CD4-positive, CD25-positive, alpha-beta regulatory T cell (primary cell): ENCODE results near the gene CYP17A1. TPM values are rescaled to one million over a fixed set of nuclear protein-coding genes. Genes with fewer than 3 reads are reported as not detected.
"Not testable (repeated sequence)": the region's sequence is repeated elsewhere in the genome, so short reads cannot be mapped to it uniquely, and the experiment has no call there.

Source experiments
- ATAC-seq, 2 donors: fragments of 150-1000 bp; cut with Tn5 transposase; one replicate each; pipeline ENCODE4 v1.10.0; 2021; ENCODE audit warnings: low read depth in 2 of 2, moderate number of reproducible peaks in 2 of 2, moderate library complexity in 1 of 2
- DNase-seq, 3 donors: peaks; one replicate each; pipeline versions ENCODE4 v3.0.0 to v3.0.0-alpha.2; 2012 to 2022; ENCODE audit warnings: mixed read lengths in 1 of 3
- H3K27ac ChIP-seq: one replicate; pipeline ENCODE4 v1.7.0; 2013; ENCODE audit warnings: mild to moderate bottlenecking, low read length; ENCODE audit not compliant: insufficient read depth, poor library complexity, severe bottlenecking
- H3K27me3 ChIP-seq: one replicate; pipeline ENCODE4 v1.7.0; 2013; ENCODE audit warnings: low read length; ENCODE audit not compliant: control insufficient read depth, insufficient read depth
- H3K36me3 ChIP-seq: one replicate; pipeline ENCODE4 v1.7.0; 2013; ENCODE audit warnings: mild to moderate bottlenecking, low read length, moderate library complexity; ENCODE audit not compliant: control insufficient read depth, insufficient read depth
- H3K4me1 ChIP-seq: 2 replicates; pipeline ENCODE4 v1.7.0; 2013; ENCODE audit warnings: mild to moderate bottlenecking, low read length; ENCODE audit not compliant: insufficient read depth, control insufficient read depth, poor library complexity, severe bottlenecking
- H3K4me3 ChIP-seq: one replicate; pipeline ENCODE4 v1.7.0; 2013; ENCODE audit warnings: low read depth, mild to moderate bottlenecking, low read length, moderate library complexity
- H3K9me3 ChIP-seq, 2 experiments: 1 replicate in 1 of 2; 2 replicates in 1 of 2; pipeline ENCODE4 v1.7.0; 2013; ENCODE audit warnings: low read length in 2 of 2, mild to moderate bottlenecking in 1 of 2, moderate library complexity in 1 of 2; ENCODE audit not compliant: control insufficient read depth in 2 of 2
- H3K27ac Mint-ChIP-seq, 3 donors: one replicate each; pipeline ENCODE4 v1.8.0; 2020 to 2022; ENCODE audit warnings: mild to moderate bottlenecking in 3 of 3, mixed read lengths in 3 of 3, moderate library complexity in 2 of 3
- H3K27me3 Mint-ChIP-seq: one replicate; pipeline ENCODE4 v1.8.0; 2022; ENCODE audit warnings: mild to moderate bottlenecking, mixed read lengths
- H3K36me3 Mint-ChIP-seq: one replicate; pipeline ENCODE4 v1.8.0; 2020; ENCODE audit warnings: mixed read lengths
- H3K4me1 Mint-ChIP-seq, 4 donors: one replicate each; pipeline ENCODE4 v1.8.0; 2020 to 2022; ENCODE audit warnings: mixed read lengths in 4 of 4, mild to moderate bottlenecking in 1 of 4
- H3K4me3 Mint-ChIP-seq, 4 donors: one replicate each; pipeline ENCODE4 v1.8.0; 2020 to 2022; ENCODE audit warnings: mild to moderate bottlenecking in 4 of 4, mixed read lengths in 4 of 4, moderate library complexity in 3 of 4
- H3K9me3 Mint-ChIP-seq, 7 donors: one replicate each; pipeline ENCODE4 v1.8.0; 2020 to 2022; ENCODE audit warnings: mixed read lengths in 7 of 7, mild to moderate bottlenecking in 3 of 7, moderate library complexity in 2 of 7
- polyA plus RNA-seq, 4 donors: library from polyadenylated mRNA; unstranded; fragments of 300-500 nt; fragmentation: Illumina TruSeq; gene quantifications; one replicate each; pipeline ENCODE4 v1.2.3, GENCODE V29; 2021
- total RNA-seq: library from RNA; stranded (reverse); gene quantifications from one replicate; pipeline ENCODE4 v1.2.3, GENCODE V29; 2022

CYP17A1 gene
- total and polyA plus RNA-seq, 5 donors from 2014 or later, result not detected

DNA sequence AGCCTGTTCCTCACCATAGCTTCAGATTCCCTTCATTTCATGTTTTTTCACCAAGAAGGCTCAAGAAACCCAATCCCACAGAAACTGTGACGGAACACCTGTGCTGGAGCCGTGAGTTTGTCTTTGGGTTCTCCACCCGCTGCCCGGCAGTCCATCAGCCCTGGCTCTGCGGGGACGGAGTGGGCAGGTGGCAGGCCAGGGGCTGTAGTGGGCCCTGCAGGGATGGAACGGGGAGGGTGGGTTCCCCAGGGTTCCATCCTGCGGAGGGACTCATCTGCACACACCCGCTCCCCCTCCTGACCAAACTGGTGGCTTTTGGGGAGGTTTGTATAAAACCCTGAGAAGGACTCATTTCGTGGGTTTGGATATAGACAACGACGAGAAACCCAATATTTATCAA lies 15.0 kb downstream of the CYP17A1 start:
- DNase-seq (no peak), ATAC-seq (no peak)
- Mint-ChIP-seq H3K4me3 (no peak overlapping the region), H3K4me1 (no peaks in the 10 kb centered on the region), H3K36me3 (no peaks in the 10 kb centered on the region), H3K27me3 (no peaks in the 10 kb centered on the region), H3K9me3 (peaks cover 0 to 1% (median 0%) of the 10 kb centered on the region in 7 donors), H3K27ac (no peak overlapping the region)
- Histone ChIP-seq H3K36me3 (no peaks in the 10 kb centered on the region), H3K4me1 (no peaks in the 10 kb centered on the region), H3K9me3 (no peaks in the 10 kb centered on the region), H3K27ac (no peak overlapping the region), H3K27me3 (no peaks in the 10 kb centered on the region), H3K4me3 (no peak overlapping the region)

DNA sequence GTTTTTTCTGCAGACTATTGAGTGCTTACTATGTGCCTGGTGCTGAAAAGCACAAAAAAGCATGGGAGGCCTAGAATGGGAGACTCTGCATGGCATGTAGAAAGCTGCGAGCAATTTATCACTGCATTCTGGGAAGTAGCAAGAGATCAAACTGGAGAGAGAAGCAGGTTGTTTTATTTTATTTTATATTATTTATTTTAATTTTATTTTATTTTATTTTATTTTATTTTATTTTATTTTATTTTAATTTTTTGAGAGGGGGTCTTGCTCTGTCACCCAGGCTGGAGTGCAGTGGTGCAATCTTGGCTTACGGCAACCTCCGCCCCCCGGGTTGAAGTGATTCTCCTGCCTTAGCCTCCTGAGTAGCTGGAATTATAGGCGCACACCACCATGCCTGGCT lies 17.2 kb downstream of the CYP17A1 start:
- H3K9me3 ChIP-seq, ATAC-seq, H3K27me3 Mint-ChIP-seq, H3K4me1 Mint-ChIP-seq, DNase-seq, H3K27me3 ChIP-seq, H3K27ac Mint-ChIP-seq, H3K4me1 ChIP-seq, H3K27ac ChIP-seq, H3K36me3 Mint-ChIP-seq, H3K4me3 ChIP-seq, H3K9me3 Mint-ChIP-seq, H3K4me3 Mint-ChIP-seq: not testable (repeated sequence)
- peaks cover 12% of the 10 kb centered on the region for H3K36me3 ChIP-seq

DNA sequence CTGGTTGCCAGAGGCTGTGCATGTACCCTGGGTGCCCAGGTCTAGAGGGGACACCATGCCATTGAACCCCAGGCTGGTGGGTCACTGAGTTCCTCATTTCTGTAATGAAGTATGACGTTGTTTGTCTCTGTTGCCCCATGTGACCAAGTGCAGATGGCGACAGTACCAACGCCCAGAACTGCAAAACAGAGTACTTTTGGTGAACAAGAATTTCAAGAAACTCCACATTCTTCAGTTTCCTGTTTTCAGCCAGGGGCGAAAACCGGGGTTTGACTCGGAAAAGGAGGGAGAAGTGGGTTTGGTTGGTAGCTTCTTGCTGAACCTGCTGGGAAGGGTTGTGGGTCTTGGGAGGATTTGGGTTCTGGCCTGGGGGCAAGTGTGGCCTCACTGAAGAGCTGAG lies 18.2 kb downstream of the CYP17A1 start:
- no peak overlapping the region for H3K4me3 ChIP-seq
- no peak for DNase-seq
- no peak overlapping the region for H3K4me3 Mint-ChIP-seq
- no peaks in the 10 kb centered on the region for H3K4me1 ChIP-seq
- H3K27ac ChIP-seq, result no peak overlapping the region
- H3K9me3 Mint-ChIP-seq, result no peaks in the 10 kb centered on the region
- no peak overlapping the region for H3K27ac Mint-ChIP-seq
- no peaks in the 10 kb centered on the region for H3K27me3 Mint-ChIP-seq
- H3K4me1 Mint-ChIP-seq, result no peaks in the 10 kb centered on the region
- H3K9me3 ChIP-seq, result no peaks in the 10 kb centered on the region
- H3K27me3 ChIP-seq, result no peaks in the 10 kb centered on the region
- ATAC-seq, result no peak
- H3K36me3 ChIP-seq, result peaks cover 21% of the 10 kb centered on the region
- no peaks in the 10 kb centered on the region for H3K36me3 Mint-ChIP-seq

DNA sequence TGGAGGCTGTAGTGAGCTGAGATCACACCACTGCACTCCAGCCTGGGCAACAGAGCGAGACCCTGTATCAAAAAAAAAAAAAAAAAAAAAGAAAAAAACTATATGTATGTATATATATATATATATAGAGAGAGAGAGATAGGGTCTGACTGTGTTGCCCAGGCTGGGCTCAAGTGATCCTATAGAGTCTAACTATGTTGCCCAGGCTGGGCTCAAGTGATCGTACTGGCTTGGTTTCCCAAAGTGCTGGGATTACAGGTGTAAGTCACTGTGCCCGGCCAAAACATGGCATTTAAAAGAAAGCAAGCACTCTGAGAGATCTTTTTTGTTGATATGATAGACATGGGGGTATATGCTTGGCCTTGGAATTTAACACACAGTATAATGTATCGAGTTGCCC lies 20.0 kb downstream of the CYP17A1 start:
- no peak overlapping the region for H3K27ac Mint-ChIP-seq
- ATAC-seq (no peak), DNase-seq (no peak)
- peaks cover 4% of the 10 kb centered on the region for H3K36me3 Mint-ChIP-seq
- no peaks in the 10 kb centered on the region for H3K9me3 Mint-ChIP-seq
- H3K27me3 ChIP-seq, result no peaks in the 10 kb centered on the region
- no peak overlapping the region for H3K4me3 ChIP-seq
- no peak overlapping the region for H3K4me3 Mint-ChIP-seq
- peaks cover 40% of the 10 kb centered on the region for H3K36me3 ChIP-seq
- peaks cover 0 to 6% (median 4%) of the 10 kb centered on the region in 4 donors for H3K4me1 Mint-ChIP-seq
- H3K27me3 Mint-ChIP-seq, result no peaks in the 10 kb centered on the region
- H3K9me3 ChIP-seq, result no peaks in the 10 kb centered on the region
- H3K27ac ChIP-seq, result no peak overlapping the region
- no peaks in the 10 kb centered on the region for H3K4me1 ChIP-seq

DNA sequence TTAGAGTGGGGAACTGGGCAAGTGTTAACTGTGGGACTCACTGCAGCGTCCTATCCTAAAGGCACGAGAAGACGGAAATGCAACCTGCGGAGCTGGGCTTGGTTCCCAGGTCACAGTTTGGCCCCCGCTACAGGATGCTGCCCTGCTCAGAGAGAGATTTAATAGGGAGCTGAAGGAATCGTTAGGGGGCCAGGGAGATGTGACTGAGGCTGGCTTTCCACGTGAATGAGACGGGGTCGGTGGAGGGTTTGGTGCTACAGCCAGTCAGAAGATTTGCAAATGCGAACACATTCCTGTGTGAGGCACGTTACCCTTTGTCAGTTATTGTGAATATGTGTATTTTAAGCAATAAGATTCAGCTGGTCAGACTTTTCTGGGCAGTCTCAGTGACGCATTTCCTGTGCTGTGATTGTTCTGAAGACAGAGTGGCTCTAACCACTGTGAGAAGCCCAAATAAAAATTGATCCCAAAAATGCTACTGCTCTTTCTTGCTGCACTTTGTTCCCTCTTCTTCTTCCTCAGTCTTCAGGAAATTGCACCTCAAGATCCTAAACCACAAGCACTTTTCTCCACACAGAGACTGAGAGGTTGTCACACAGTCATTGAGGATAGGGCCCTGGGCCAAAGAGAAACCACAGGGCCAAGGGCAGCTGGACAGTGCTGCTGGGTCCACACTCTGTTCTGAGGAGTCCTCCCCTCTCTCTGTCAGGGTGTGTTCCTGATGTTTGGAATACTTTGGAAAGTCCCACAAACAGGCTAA lies 21.2 kb downstream of the CYP17A1 start:
- Histone ChIP-seq H3K27me3 (no peaks in the 10 kb centered on the region), H3K4me3 (no peak overlapping the region), H3K4me1 (no peaks in the 10 kb centered on the region), H3K9me3 (no peaks in the 10 kb centered on the region), H3K27ac (no peak overlapping the region), H3K36me3 (peaks cover 52% of the 10 kb centered on the region)
- ATAC-seq (no peak), DNase-seq (no peak)
- Mint-ChIP-seq H3K9me3 (no peaks in the 10 kb centered on the region), H3K4me3 (no peak overlapping the region), H3K27me3 (no peaks in the 10 kb centered on the region), H3K27ac (peak overlapping the region in 1 of 3 donors; percentile 40), H3K4me1 (peaks cover 0 to 9% (median 6%) of the 10 kb centered on the region in 4 donors), H3K36me3 (peaks cover 9% of the 10 kb centered on the region)

DNA sequence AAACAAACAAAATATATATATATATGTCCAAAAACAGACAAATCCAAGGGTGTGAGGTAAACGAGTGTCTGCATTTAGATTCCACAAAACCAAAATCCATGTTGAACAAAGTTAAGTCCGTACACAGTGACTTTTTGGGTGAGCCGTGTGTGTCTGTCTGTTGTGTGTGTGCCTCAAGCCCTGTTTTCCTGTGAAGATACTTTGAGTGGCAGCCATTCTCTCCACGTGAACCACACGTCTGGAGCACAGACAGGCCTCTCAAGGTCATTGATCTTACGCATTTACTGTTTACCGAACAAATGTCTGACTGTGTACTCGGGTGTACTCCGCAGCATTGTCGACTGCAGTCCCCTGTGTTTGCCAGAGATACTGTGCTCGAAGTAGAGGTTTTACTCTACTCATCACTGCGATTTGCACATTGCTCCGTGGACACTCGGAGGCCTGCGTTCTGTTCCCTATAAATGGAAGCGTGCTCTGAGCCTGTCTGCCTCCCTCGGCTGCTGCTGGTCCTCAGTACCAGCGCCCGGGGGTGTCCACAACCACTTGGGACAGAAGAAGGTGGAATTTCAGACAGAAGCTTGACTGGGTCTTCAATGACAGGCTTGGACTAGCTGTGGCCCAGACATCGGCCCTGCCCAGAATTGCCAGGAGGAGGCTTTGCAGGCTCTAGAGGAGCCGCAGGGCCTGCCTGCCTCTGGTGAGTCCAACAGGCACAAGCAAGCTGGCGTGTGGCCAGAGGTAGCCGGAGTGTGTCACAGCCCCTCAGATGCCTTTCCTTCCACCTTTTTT lies 22.1 kb downstream of the CYP17A1 start:
- no peak for ATAC-seq
- peaks cover 55% of the 10 kb centered on the region for H3K36me3 ChIP-seq
- H3K4me1 Mint-ChIP-seq, result peaks cover 0 to 9% (median 6%) of the 10 kb centered on the region in 4 donors
- H3K27ac Mint-ChIP-seq, result no peak overlapping the region
- no peaks in the 10 kb centered on the region for H3K27me3 Mint-ChIP-seq
- no peak overlapping the region for H3K27ac ChIP-seq
- no peaks in the 10 kb centered on the region for H3K9me3 ChIP-seq
- no peak overlapping the region for H3K4me3 Mint-ChIP-seq
- H3K4me1 ChIP-seq, result no peaks in the 10 kb centered on the region
- H3K9me3 Mint-ChIP-seq, result no peaks in the 10 kb centered on the region
- H3K27me3 ChIP-seq, result no peaks in the 10 kb centered on the region
- peaks cover 9% of the 10 kb centered on the region for H3K36me3 Mint-ChIP-seq
- H3K4me3 ChIP-seq, result no peak overlapping the region
- no peak for DNase-seq

DNA sequence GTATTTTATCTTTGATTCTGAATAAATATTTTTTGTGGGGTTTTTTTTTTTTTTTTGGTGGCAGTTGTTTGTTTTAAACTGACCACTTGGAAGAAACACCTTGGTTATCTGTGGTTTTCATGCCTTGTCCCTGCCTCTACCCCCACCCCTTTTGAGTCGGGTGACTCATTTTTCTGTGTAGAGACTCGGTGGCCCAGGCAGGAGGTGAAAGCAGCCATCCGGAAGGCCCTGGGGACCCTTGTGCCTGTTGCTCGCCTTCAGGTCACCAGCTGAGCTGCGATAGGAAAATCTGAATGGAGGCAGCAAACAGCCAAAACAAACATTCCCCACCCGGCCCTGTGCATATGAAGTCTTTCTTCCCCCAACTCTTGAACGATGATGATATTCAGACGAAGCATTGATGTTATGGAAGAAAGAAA lies 22.8 kb downstream of the CYP17A1 start:
- H3K36me3 ChIP-seq, result peaks cover 61% of the 10 kb centered on the region
- H3K27me3 ChIP-seq, result no peaks in the 10 kb centered on the region
- H3K4me3 Mint-ChIP-seq, result no peak overlapping the region
- H3K36me3 Mint-ChIP-seq, result peaks cover 13% of the 10 kb centered on the region
- DNase-seq, result no peak
- no peak for ATAC-seq
- H3K9me3 Mint-ChIP-seq, result no peaks in the 10 kb centered on the region
- no peaks in the 10 kb centered on the region for H3K27me3 Mint-ChIP-seq
- H3K4me1 Mint-ChIP-seq, result peaks cover 0 to 9% (median 6%) of the 10 kb centered on the region in 4 donors
- no peaks in the 10 kb centered on the region for H3K4me1 ChIP-seq
- H3K27ac ChIP-seq, result no peak overlapping the region
- H3K4me3 ChIP-seq, result no peak overlapping the region
- no peak overlapping the region for H3K27ac Mint-ChIP-seq
- H3K9me3 ChIP-seq, result no peaks in the 10 kb centered on the region
